Esophagus squamous epithelium (tissue), 4 donors: ENCODE measurements around the gene MLLT10.

Source experiments
- POLR2A ChIP-seq, 4 donors: fragments of 450-650 bp; IDR thresholded peaks; one replicate each; pipeline ENCODE4 v1.6.1; 2017; ENCODE audit warnings: antibody characterized with exemption in 4 of 4, mild to moderate bottlenecking in 4 of 4, moderate library complexity in 3 of 4
- TF ChIP-seq, protein P1 (sequence below), 6 experiments: fragments of 450-650 bp in 4 of 6; fragments of 200-600 bp in 2 of 6; sonication (generic) in 2 of 6; IDR thresholded peaks; one replicate each; pipeline ENCODE4 v1.5.1; 2016 to 2019; ENCODE audit warnings: antibody characterized with exemption in 6 of 6, mild to moderate bottlenecking in 4 of 6, moderate library complexity in 4 of 6

GRCh38 chr10:21521751-21522533, 12.1 kb upstream of the MLLT10 start:
- TF ChIP-seq, protein P1, sequence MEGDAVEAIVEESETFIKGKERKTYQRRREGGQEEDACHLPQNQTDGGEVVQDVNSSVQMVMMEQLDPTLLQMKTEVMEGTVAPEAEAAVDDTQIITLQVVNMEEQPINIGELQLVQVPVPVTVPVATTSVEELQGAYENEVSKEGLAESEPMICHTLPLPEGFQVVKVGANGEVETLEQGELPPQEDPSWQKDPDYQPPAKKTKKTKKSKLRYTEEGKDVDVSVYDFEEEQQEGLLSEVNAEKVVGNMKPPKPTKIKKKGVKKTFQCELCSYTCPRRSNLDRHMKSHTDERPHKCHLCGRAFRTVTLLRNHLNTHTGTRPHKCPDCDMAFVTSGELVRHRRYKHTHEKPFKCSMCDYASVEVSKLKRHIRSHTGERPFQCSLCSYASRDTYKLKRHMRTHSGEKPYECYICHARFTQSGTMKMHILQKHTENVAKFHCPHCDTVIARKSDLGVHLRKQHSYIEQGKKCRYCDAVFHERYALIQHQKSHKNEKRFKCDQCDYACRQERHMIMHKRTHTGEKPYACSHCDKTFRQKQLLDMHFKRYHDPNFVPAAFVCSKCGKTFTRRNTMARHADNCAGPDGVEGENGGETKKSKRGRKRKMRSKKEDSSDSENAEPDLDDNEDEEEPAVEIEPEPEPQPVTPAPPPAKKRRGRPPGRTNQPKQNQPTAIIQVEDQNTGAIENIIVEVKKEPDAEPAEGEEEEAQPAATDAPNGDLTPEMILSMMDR (IDR thresholded peaks at IDR 0.05), result no peak
- TF ChIP-seq POLR2A (IDR thresholded peaks at IDR 0.05), result no peak
